Measurements from ENCODE around the gene KIF20B.
"Not testable (repeated sequence)": the region's sequence is repeated elsewhere in the genome, so short reads cannot be mapped to it uniquely, and the experiment has no call there.

The KIF20B gene

DNA sequence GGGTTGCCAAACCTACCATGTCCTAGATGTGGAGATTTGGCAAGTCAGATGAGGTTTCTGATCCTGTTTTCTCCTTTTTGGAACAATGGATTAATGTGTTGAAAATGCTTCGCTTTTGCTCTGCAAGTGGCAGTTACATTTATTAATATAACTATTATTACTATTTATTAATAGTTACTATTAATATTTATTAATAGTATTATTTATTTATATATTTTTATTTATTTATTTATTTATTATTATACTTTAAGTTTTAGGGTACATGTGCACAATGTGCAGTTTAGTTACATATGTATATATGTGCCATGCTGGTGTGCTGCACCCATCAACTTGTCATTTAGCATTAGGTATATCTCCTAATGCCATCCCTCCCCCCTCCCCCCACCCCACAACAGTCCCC, 62.3 kb downstream of the KIF20B start:
- in situ Hi-C loops (cut with MboI; ENCODE audit: low sequenced_read_pairs) = not testable (repeated sequence)

- in situ Hi-C loops (cut with MboI; ENCODE audit: low sequenced_read_pairs) = no loop called here
Measured at GRCh38 chr10:89771684-89772083, 70.3 kb downstream of the KIF20B start.

GRCh38 chr10:89773081-89773480, 71.7 kb downstream of the KIF20B start:
- in situ Hi-C loops (cut with MboI; ENCODE audit: low sequenced_read_pairs) = no loop called here

DNA sequence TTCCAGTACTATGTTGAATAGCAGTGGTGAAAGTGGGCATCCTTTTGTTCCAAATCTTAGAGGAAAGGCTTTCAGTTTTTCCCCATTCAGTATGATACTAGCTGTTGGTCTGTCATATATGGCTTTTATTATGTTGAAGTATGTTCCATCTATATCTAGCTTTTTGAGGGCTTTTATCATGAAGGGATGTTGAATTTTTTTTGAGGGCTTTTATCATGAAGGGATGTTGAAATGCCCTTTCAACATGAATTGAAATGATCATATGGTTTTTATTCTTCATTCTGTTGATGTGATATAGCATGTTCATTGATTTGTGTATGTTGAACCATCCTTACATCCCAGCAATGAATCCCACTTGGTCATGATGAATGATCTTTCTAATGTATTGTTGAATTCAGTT, 75.3 kb downstream of the KIF20B start:
- in situ Hi-C loops (cut with MboI; ENCODE audit: low sequenced_read_pairs) = no loop called here

DNA sequence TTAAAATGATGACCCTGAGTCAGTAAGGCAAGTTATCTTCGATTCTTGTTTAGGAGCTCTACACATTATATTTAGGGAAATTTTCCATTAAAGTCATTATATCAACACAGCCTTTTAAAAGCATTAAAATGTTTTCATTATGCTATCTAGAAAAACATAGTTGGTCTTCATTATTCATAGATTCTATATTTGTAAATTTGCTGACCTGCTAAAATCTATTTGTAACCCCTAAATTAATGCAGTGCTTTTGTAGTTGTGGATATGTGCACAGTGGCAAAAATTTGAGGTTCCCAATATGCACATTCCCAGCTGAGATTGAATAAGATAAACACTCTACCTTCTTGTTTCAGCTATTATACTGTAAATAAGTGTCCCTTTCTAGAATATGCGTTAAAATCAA, 81.1 kb downstream of the KIF20B start:
- in situ Hi-C loops (cut with MboI; ENCODE audit: low sequenced_read_pairs) = no loop called here

DNA sequence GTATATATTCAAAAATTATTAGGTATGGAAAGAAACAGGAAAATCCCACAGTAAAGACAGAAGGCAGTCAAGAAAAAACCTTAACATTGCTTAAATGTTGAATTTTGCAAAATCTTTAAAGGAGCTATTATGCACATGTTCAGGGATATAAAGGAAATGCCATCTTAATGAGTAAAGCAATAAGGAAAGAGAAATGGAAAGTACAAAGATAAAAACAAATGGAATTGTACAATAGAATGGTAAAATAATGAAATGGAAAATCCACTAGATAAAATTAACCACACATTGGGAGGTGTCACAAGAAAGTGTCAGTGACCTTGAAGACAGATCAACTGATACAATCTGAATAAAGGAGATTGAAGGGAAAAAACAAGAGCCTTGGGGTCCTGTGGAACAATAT, 82.0 kb downstream of the KIF20B start:
- in situ Hi-C loops (cut with MboI; ENCODE audit: low sequenced_read_pairs) = no loop called here

- in situ Hi-C loops (cut with MboI; ENCODE audit: low sequenced_read_pairs) = no loop called here
Measured at GRCh38 chr10:89785095-89785494, 83.7 kb downstream of the KIF20B start.

- in situ Hi-C loops (cut with MboI; ENCODE audit: low sequenced_read_pairs) = no loop called here
Measured at GRCh38 chr10:89789188-89789877, 87.9 kb downstream of the KIF20B start.

GRCh38 chr10:89792187-89792586, 90.8 kb downstream of the KIF20B start:
- in situ Hi-C loops (cut with MboI; ENCODE audit: low sequenced_read_pairs) = no loop called here

DNA sequence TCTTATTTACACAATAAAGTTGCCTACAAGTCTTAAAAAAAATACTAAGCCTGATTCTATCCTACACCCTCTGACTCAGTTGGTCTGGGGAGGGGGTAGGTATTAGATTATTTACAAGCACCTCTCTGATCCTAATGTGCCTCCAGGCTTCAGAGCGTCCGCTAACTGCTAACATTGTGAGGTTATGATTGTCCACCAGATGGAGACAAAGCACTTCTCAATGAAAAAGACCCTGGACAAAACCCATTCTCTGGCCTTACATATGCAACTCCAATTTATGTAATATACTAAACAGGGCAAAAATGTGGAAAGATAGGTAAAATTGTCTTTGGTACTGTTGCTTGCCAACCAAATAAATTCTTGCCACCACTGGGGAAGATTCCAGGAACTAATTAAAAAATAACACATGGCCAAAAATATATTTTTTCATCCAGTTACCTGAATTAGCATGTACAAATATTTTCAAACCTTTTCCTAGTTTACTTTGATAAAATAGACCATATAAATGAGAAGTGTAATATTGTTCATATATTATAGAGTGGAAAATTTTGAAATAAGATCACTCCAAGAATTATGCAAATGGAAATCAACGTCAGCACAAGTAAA, 92.4 kb downstream of the KIF20B start:
- in situ Hi-C loops (cut with MboI; ENCODE audit: low sequenced_read_pairs) = no loop called here

- in situ Hi-C loops (cut with MboI; ENCODE audit: low sequenced_read_pairs) = no loop called here
Measured at GRCh38 chr10:89795840-89796239, 94.5 kb downstream of the KIF20B start.

- in situ Hi-C loops (cut with MboI; ENCODE audit: low sequenced_read_pairs) = no loop called here
Measured at GRCh38 chr10:89798092-89798491, 96.7 kb downstream of the KIF20B start.

- in situ Hi-C loops (cut with MboI; ENCODE audit: low sequenced_read_pairs) = no loop called here
Measured at GRCh38 chr10:89799573-89799972, 98.2 kb downstream of the KIF20B start.

DNA sequence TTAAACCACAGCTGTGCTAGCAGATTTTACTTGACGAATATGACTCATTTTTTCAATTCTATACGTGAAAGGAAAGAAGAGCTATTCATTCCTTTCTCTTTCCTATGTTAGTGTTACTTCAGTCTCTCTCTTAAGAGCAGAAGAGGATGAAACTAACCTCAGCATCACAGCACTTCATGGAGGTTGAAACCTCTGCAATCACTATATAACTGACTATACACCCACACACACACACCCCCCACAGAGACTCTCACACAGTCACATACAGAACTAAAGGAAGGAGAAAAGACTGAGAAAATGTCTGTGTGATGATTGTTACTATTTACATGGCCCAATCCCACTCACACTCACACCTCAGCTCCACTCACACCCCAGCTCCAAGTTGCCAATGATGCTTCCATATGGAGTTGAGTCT, 104.2 kb downstream of the KIF20B start:
- in situ Hi-C loops (cut with MboI; ENCODE audit: low sequenced_read_pairs) = no loop called here

- in situ Hi-C loops (cut with MboI; ENCODE audit: low sequenced_read_pairs) = no loop called here
Measured at GRCh38 chr10:89808842-89809241, 107.5 kb downstream of the KIF20B start.

GRCh38 chr10:89809766-89810165, 108.4 kb downstream of the KIF20B start:
- in situ Hi-C loops (cut with MboI; ENCODE audit: low sequenced_read_pairs) = no loop called here

- in situ Hi-C loops (cut with MboI; ENCODE audit: low sequenced_read_pairs) = no loop called here
Measured at GRCh38 chr10:89810908-89811525, 109.6 kb downstream of the KIF20B start.

- in situ Hi-C loops (cut with MboI; ENCODE audit: low sequenced_read_pairs) = no loop called here
Measured at GRCh38 chr10:89813546-89813945, 112.2 kb downstream of the KIF20B start.

- in situ Hi-C loops (cut with MboI; ENCODE audit: low sequenced_read_pairs) = no loop called here
Measured at GRCh38 chr10:89814278-89814677, 112.9 kb downstream of the KIF20B start.

GRCh38 chr10:89815049-89815853, 113.9 kb downstream of the KIF20B start:
- in situ Hi-C loops (cut with MboI; ENCODE audit: low sequenced_read_pairs) = no loop called here

- in situ Hi-C loops (cut with MboI; ENCODE audit: low sequenced_read_pairs) = not testable (repeated sequence)
Measured at GRCh38 chr10:89819008-89819407, 117.6 kb downstream of the KIF20B start.
